GF-D8 (cell line): ENCODE data around the gene FAF1.

Experiments
- DNase-seq: peaks from one replicate; lab custom pipeline; 2025; lab: John Stamatoyannopoulos, UW

The FAF1 gene

DNA sequence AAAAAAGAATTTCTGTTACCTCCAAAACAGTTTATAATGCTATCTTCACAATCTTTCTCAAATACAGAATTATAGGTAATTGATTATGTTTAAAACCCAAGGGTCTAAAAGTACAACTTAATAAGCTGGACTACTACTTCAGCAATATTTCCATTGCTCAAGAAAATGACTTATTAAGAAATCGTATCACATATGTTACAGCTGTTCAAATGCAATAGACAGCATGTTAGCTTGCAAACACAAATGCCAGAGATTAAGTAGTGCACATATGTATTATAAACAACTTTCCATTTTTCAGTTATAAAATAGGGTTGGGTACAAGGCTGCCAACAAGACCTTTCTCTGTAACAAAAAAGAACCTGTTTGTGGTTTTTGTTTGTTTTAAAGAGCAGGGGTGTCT lies 325.8 kb downstream of the FAF1 start:
- no peak for DNase-seq

- DNase-seq: no peak
These were observed 326.6 kb downstream of the FAF1 start for GRCh38 chr1:50633465-50633864.

- no peak for DNase-seq
These were observed 328.9 kb downstream of the FAF1 start for GRCh38 chr1:50631161-50631560.

- DNase-seq: no peak
These were observed 337.8 kb downstream of the FAF1 start for GRCh38 chr1:50622259-50622658.

- no peak for DNase-seq
These were observed 339.3 kb downstream of the FAF1 start for GRCh38 chr1:50620680-50621329.

- no peak for DNase-seq
These were observed 344.9 kb downstream of the FAF1 start for GRCh38 chr1:50615036-50615750.

DNA sequence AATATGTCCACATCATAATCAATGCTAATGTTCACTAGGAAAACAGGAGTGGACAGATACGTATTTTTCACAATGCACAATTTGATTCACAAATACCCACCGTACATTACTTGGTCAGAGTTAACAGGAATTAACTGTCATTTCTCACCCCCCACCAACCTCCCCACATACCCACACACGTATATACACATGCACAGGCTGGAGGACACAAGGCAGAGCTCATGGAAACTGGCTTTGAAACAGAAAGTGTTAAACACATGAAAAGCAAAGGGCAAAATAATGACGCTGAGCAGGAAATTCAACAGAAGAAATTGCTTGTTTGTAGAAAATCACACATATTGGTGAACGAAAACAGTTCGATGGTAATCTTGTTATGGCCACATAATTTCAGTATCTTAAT lies 348.4 kb downstream of the FAF1 start:
- no peak for DNase-seq

- no peak for DNase-seq
These were observed 349.5 kb downstream of the FAF1 start for GRCh38 chr1:50610563-50610962.

DNA sequence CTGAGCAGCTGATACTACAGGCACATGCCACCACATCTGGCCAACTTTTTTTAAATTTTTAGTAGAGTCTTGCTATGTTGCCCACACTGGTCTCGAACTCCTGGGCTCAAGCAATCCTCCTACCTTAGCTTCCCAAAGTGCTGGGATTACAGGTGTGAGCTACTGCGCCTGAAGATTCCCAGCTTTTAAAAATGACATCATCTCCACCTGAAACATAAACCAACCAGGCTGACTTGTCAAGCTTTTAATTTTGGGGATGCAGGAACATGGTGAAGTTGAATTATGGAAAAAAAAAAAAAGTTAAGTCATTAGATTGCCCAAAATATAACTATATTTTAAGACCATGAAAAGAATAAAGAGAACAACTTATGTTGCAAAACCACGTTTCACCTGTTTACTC lies 350.6 kb downstream of the FAF1 start:
- no peak for DNase-seq

DNA sequence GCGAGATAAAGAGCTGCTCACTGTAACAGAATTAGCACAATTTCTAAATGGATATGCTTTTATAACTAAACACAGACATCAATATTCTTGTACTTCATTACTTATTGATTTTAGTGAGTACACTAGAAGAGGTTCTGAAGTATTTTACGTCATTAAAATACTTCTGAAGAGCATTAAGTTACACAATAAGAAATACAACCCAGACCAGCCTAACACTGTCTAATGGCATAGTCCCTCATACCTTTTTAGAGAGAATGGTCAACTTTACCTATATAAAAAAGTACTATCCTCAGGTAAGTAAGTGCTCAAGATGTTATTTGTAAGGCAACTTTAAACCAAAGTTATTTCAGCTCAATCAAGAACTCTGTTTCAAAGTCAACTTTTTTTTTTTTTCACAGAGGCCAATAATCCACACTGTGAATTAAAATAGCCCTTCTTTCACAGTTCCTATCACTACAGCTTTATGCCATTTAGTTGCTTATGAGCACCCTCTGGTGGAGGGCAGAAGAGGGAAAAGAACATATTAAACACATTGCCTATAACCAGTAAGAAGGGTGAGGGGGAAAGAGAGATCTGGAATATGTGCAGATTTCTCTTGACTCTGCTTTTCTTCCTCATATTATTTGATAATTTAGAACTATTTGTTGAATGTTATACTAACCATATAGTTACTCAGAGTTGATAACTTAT lies 354.7 kb downstream of the FAF1 start:
- DNase-seq: peak; percentile 9

DNA sequence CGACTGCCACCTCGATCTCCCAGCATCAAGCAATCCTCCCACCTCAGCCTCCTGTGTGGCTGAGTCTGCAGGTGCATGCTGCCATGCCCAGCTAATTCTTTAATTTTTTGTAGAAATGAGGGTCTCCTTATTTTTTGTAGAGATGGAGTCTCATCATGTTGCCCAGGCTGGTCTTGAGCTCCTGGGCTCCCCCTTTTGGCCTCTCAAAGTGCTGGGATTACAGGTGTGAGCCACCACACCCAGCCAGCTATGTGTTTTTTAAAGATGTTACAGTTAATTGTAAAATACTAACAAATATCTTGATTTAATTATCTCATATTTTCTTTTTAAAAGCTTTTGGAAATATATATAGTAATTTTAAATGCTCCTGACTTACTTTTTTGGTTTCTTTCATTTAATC lies 355.5 kb downstream of the FAF1 start:
- DNase-seq: no peak

DNA sequence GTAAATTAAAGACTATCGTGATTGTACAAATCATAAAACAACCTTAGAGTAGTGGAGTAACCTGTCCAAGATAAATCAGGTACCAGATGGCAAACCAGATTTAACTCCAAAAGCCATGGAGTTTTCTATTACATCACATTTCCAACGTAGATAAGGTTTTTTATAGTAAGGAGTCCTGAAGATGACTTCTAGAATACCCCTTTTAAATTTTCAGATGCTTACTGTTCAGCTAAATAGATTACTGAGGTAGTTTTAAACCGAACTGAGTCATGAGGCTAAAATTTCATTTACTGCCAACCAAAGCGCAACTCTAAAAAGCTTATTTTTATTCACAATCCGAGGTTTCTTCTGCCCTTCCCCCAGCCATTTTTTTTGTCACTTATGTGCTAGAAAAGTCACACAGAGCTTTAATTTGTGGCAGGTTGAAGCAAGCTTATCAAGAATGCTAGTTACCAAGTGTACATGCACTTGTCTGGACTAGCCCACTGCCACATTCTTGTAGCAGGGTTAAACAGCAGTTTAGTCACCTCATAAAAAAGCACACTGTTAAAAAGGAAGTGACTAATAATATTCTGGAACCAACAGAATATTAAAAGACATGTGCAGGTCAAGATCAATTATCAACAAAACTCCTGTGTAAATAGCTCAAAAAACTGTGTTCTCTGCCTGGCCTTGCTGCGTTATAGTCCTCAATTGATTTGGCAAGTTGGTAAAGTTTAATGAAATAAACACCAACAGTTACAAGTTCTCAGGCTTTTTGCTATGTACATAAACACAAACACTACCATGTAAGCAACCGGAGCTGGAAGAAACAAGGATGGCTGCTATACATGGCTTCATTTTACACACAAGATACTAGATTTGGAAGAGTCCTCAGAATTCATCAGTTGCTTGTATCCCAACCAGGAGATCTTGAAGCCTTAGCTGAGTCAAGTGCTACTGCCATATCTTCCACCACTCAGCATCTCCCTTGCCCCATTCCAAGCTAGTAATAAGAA lies 356.5 kb downstream of the FAF1 start:
- no peak for DNase-seq

DNA sequence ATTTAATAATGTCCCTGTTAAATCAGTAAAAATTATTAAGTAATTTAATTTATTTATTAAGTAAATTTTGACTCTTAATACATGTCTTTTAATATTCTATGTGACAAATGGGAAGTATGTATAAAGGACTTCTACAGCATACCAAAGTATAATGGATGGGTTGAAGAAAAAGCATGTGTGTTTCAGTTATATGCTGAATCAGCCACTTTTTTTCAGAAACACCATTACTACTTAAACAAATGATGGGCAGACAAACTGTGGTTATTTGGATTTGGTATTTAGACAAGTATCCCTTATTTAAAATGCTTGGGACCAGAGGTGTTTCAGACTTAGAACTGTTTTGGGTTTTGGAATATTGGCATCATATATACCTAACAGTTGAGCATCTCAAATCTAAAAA lies 360.5 kb downstream of the FAF1 start:
- no peak for DNase-seq

GRCh38 chr1:50595874-50596273 lies 364.2 kb downstream of the FAF1 start:
- DNase-seq: no peak

DNA sequence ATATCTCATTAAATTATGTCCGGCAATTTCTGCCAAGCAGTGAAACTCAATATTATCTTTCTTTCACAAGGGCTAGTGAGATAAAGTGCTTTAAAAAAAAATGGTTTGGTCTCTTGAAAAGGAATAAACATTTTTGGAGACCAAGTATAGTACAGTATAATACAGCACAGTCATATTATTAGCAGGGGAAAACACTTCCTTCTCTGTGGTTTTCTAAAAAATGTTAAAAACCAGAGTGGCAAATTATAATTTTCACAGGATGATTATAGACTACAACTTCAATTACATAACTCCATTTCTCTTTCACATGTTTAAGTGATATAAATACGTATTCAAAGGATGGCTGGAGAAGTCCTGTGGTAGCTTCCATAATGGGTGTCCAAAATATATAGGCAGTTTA lies 366.6 kb downstream of the FAF1 start:
- DNase-seq: no peak

GRCh38 chr1:50591598-50591997 lies 368.5 kb downstream of the FAF1 start:
- no peak for DNase-seq

GRCh38 chr1:50582346-50582745 lies 377.7 kb downstream of the FAF1 start:
- DNase-seq: no peak

GRCh38 chr1:50570066-50570468 lies 390.0 kb downstream of the FAF1 start:
- DNase-seq: no peak

GRCh38 chr1:50568782-50569181 lies 391.3 kb downstream of the FAF1 start:
- no peak for DNase-seq

DNA sequence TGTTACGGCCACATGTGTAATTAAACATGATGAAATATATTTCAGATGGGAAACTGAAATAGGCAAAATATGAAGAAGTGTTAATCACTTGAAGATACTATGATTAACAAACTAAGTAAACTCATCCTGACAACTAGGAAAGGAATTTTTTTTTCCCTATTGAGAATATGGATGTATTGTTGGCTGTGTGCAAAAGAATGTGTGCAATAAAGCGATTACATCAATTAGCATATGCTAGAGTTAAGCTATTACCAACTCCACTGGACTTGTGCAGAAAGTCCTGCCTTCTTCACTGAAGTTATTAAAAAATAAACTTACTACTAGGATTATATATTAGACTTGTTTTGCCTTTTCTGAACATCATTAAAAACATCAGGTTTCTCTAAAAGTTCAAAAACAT lies 393.7 kb downstream of the FAF1 start:
- no peak for DNase-seq

DNA sequence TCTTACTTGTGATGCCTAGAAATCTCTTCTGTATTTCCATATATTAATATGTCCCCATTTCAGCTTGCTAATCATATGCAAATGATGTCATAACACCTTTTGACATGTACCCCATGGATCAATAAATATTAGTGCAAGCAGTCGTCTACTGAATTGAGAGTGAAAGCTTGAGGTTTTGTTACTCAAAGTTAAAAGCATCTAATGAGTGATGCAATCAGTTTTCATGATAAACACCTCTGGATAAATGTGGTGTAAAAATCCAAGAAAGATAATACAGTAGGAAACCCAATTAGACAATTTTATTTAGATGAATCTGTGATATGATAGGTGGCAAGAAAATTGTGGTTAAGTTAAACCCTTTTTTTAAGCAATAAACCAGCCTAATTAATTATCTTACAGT lies 395.6 kb downstream of the FAF1 start:
- DNase-seq: no peak

DNA sequence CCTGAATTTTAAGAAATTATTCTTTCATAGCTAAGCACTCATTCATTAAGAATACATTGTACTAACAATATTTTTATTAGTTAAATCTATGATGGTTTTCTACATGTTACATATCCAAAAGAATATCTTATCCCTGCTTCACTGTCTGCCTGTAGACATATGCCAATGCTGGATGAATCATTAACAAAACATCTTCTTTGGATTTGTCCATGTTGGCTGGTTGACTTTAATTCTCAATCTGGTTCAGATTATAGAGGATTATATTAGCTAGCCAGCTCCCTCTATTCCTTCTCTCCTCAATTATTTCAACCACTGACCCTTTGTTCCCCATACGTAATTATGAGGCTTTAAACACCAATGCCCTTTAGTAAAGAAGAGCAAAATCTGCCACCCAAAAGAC lies 398.0 kb downstream of the FAF1 start:
- no peak for DNase-seq
